22Rv1 (cell line): ENCODE data around the gene STXBP1.

Experiments
- CTCF ChIP-seq: fragments of 450-650 bp; IDR thresholded peaks from 2 replicates; pipeline ENCODE4 v1.5.1; 2017; ENCODE audit warnings: mild to moderate bottlenecking
- ZFX ChIP-seq: fragments of 450-650 bp; IDR thresholded peaks from 2 replicates; pipeline ENCODE4 v1.6.1; 2017; ENCODE audit warnings: antibody characterized with exemption, borderline replicate concordance

DNA sequence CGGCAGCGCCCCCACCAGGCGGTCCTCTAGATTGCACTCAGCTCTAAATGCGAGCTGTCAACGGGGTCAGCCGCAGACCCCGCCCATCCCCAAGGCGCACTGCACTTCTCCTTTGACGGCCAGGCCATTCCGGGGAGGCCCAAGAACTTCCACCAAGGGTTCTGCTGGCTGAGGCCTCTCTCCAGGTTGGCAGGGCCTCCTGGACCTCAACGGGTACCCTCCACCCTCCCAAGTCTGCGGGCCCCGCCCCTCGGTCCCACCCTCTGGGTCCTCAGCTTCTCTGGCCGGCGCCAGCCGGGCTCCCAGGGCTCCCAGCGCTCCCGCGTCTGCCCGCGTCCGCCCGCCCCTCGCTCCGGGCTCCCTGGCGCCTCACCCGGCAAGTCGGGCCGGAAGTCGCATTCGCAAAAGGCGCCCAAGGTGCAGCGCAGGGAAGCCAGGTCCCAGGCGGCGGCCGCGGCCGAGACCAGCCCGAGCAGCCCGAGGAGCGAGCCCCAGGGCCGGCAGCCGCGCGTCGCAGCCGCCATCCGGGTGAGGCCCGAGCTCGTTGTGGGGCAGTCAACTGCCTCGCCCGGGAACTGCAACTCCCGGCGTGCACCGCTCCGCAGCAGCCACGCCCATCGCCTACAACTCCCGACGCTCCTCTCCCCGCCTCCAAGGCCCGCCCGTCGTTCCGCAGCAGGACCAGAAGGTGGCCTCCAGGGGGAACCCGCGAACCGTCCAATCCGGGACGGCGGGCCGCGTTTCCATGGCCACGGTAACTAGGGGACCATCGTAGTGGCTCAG lies 122.9 kb downstream of the STXBP1 start, which contains the start of gene TOR2A:
- TF ChIP-seq CTCF = peak; percentile 76
- TF ChIP-seq ZFX = no peak
